IPS DF 6.9 (cell line): ENCODE data around the gene NCAPD3.

Experiments used
- DNase-seq: peaks from one replicate; pipeline ENCODE4 v3.0.0-alpha.2; 2013; ENCODE audit warnings: low read depth, low spot score
- H3K27ac ChIP-seq: one replicate; pipeline ENCODE4 v1.5.1; 2013; ENCODE audit warnings: low read length, control low read depth
- H3K27me3 ChIP-seq: 2 replicates; pipeline ENCODE4 v1.6.1; 2013; ENCODE audit warnings: mild to moderate bottlenecking, low read length; ENCODE audit not compliant: control insufficient read depth, insufficient read depth
- H3K36me3 ChIP-seq: 2 replicates; pipeline ENCODE4 v1.6.1; 2013; ENCODE audit warnings: low read length; ENCODE audit not compliant: control insufficient read depth, insufficient read depth
- H3K4me1 ChIP-seq: 2 replicates; pipeline ENCODE4 v1.6.1; 2013; ENCODE audit warnings: low read length; ENCODE audit not compliant: control insufficient read depth, insufficient read depth
- H3K4me3 ChIP-seq: 2 replicates; pipeline ENCODE4 v1.5.1; 2013; ENCODE audit warnings: mild to moderate bottlenecking, low read length
- H3K9me3 ChIP-seq: 2 replicates; pipeline ENCODE4 v1.6.1; 2013; ENCODE audit warnings: low read length, inconsistent platforms; ENCODE audit not compliant: control insufficient read depth, insufficient read depth
- WGBS: extraction: QIAGEN DNeasy Blood & Tissue Kit; methylation state at CpG from one replicate; pipeline ENCODE4 v1.1.7; 2013; ENCODE audit warnings: mixed read lengths, missing lambda C conversion rate; ENCODE audit not compliant: insufficient read length, insufficient coverage; 5-methylcytosine and 5-hydroxymethylcytosine counted together

The NCAPD3 gene

GRCh38 chr11:134164490-134165370 is 59.0 kb downstream of the NCAPD3 start:
- Histone ChIP-seq H3K27me3 (no peaks in the 10 kb centered on the region), H3K4me1 (no peaks in the 10 kb centered on the region), H3K36me3 (peaks cover 59% of the 10 kb centered on the region), H3K9me3 (peaks cover 46% of the 10 kb centered on the region), H3K4me3 (no peak overlapping the region), H3K27ac (no peak overlapping the region)
- no CpG with 5 or more reads among the region's 11 CpGs for WGBS
- DNase-seq = peak; percentile 43

GRCh38 chr11:134159652-134160051 is 64.1 kb downstream of the NCAPD3 start:
- H3K9me3 ChIP-seq = peaks cover 17% of the 10 kb centered on the region
- peaks cover 45% of the 10 kb centered on the region for H3K36me3 ChIP-seq
- H3K27me3 ChIP-seq = no peaks in the 10 kb centered on the region
- DNase-seq = no peak
- no peak overlapping the region for H3K4me3 ChIP-seq
- no peaks in the 10 kb centered on the region for H3K4me1 ChIP-seq
- WGBS = no CpG with 5 or more reads among the region's 9 CpGs
- no peak overlapping the region for H3K27ac ChIP-seq

- Histone ChIP-seq H3K4me3 (no peak overlapping the region), H3K27ac (no peak overlapping the region), H3K4me1 (no peaks in the 10 kb centered on the region), H3K27me3 (no peaks in the 10 kb centered on the region), H3K36me3 (peaks cover 46% of the 10 kb centered on the region), H3K9me3 (peaks cover 8% of the 10 kb centered on the region)
- no CpG with 5 or more reads among the region's 9 CpGs for WGBS
- DNase-seq = no peak
Measured at GRCh38 chr11:134158023-134158422, 65.7 kb downstream of the NCAPD3 start.

GRCh38 chr11:134157451-134157850 is 66.3 kb downstream of the NCAPD3 start:
- Histone ChIP-seq H3K36me3 (peaks cover 45% of the 10 kb centered on the region), H3K27ac (no peak overlapping the region)

GRCh38 chr11:134155946-134156865 is 67.6 kb downstream of the NCAPD3 start:
- DNase-seq = no peak
- no peaks in the 10 kb centered on the region for H3K4me1 ChIP-seq
- H3K27me3 ChIP-seq = no peaks in the 10 kb centered on the region
- H3K27ac ChIP-seq = no peak overlapping the region
- H3K9me3 ChIP-seq = no peaks in the 10 kb centered on the region
- WGBS = no CpG with 5 or more reads among the region's 28 CpGs
- no peak overlapping the region for H3K4me3 ChIP-seq
- H3K36me3 ChIP-seq = peaks cover 41% of the 10 kb centered on the region

More at GRCh38 chr11:134157451-134157850, 66.3 kb downstream of the NCAPD3 start:
- H3K4me3 ChIP-seq = no peak overlapping the region
- H3K4me1 ChIP-seq = no peaks in the 10 kb centered on the region
- no peak for DNase-seq
- H3K27me3 ChIP-seq = no peaks in the 10 kb centered on the region
- no CpG with 5 or more reads among the region's 4 CpGs for WGBS
- H3K9me3 ChIP-seq = peaks cover 4% of the 10 kb centered on the region; the same call in 1 of the 2 replicates

- Histone ChIP-seq H3K36me3 (peaks cover 45% of the 10 kb centered on the region), H3K4me1 (no peaks in the 10 kb centered on the region), H3K9me3 (no peaks in the 10 kb centered on the region), H3K27me3 (no peaks in the 10 kb centered on the region), H3K4me3 (no peak overlapping the region), H3K27ac (no peak overlapping the region)
- no peak for DNase-seq
- WGBS = no CpG with 5 or more reads among the region's 16 CpGs
Measured at GRCh38 chr11:134155456-134155855, 68.3 kb downstream of the NCAPD3 start.

- DNase-seq = no peak
- H3K36me3 ChIP-seq = peaks cover 46% of the 10 kb centered on the region
- H3K27ac ChIP-seq = no peak overlapping the region
- no peaks in the 10 kb centered on the region for H3K4me1 ChIP-seq
- H3K4me3 ChIP-seq = no peak overlapping the region
- H3K27me3 ChIP-seq = no peaks in the 10 kb centered on the region
- H3K9me3 ChIP-seq = no peaks in the 10 kb centered on the region
- no CpG with 5 or more reads among the region's 11 CpGs for WGBS
Measured at GRCh38 chr11:134154441-134154840, 69.3 kb downstream of the NCAPD3 start.

GRCh38 chr11:134153147-134153905 is 70.4 kb downstream of the NCAPD3 start:
- no peak for DNase-seq
- H3K9me3 ChIP-seq = no peaks in the 10 kb centered on the region
- no peaks in the 10 kb centered on the region for H3K27me3 ChIP-seq
- no peaks in the 10 kb centered on the region for H3K4me1 ChIP-seq
- H3K36me3 ChIP-seq = peaks cover 51% of the 10 kb centered on the region
- WGBS = no CpG with 5 or more reads among the region's 30 CpGs
- no peak overlapping the region for H3K4me3 ChIP-seq
- no peak overlapping the region for H3K27ac ChIP-seq

- no peaks in the 10 kb centered on the region for H3K27me3 ChIP-seq
- H3K36me3 ChIP-seq = peaks cover 46% of the 10 kb centered on the region
- DNase-seq = no peak
- WGBS = no CpG with 5 or more reads among the region's 9 CpGs
- no peaks in the 10 kb centered on the region for H3K4me1 ChIP-seq
- no peaks in the 10 kb centered on the region for H3K9me3 ChIP-seq
- H3K27ac ChIP-seq = no peak overlapping the region
- H3K4me3 ChIP-seq = no peak overlapping the region; the same call in 1 of the 2 replicates
Measured at GRCh38 chr11:134152696-134153095, 71.1 kb downstream of the NCAPD3 start.
